ENCODE data around the gene SYNGR1.
"Not testable (repeated sequence)": the region's sequence is repeated elsewhere in the genome, so short reads cannot be mapped to it uniquely, and the experiment has no call there.

The SYNGR1 gene

GRCh38 chr22:39351689-39352214 lies 2.0 kb downstream of the SYNGR1 start:
- DNase-seq (ENCODE audit: low read depth in 2 of 2), result no peak

- no peak for DNase-seq (ENCODE audit: low read depth in 2 of 2)
These were observed 2.6 kb downstream of the SYNGR1 start for GRCh38 chr22:39352306-39352891.

GRCh38 chr22:39353346-39353745 lies 3.6 kb downstream of the SYNGR1 start:
- no peak for DNase-seq (ENCODE audit: low read depth in 2 of 2)

- DNase-seq (ENCODE audit: low read depth in 2 of 2), result no peak
These were observed 5.3 kb downstream of the SYNGR1 start for GRCh38 chr22:39355080-39355479.

- not testable (repeated sequence) for DNase-seq (ENCODE audit: low read depth in 2 of 2)
These were observed 6.0 kb downstream of the SYNGR1 start for GRCh38 chr22:39355805-39356204.

GRCh38 chr22:39356464-39356863 lies 6.7 kb downstream of the SYNGR1 start:
- no peak for DNase-seq (ENCODE audit: low read depth in 2 of 2)

- not testable (repeated sequence) for DNase-seq (ENCODE audit: low read depth in 2 of 2)
These were observed 7.6 kb downstream of the SYNGR1 start for GRCh38 chr22:39357110-39358108.

- DNase-seq (ENCODE audit: low read depth in 2 of 2), result not testable (repeated sequence)
These were observed 8.4 kb downstream of the SYNGR1 start for GRCh38 chr22:39358197-39358596.

- no peak for DNase-seq (ENCODE audit: low read depth in 2 of 2)
These were observed 9.9 kb downstream of the SYNGR1 start for GRCh38 chr22:39359659-39360195.

- DNase-seq (ENCODE audit: low read depth in 2 of 2), result no peak
These were observed 10.5 kb downstream of the SYNGR1 start for GRCh38 chr22:39360242-39360641.

- no peak for DNase-seq (ENCODE audit: low read depth in 2 of 2)
These were observed 11.1 kb downstream of the SYNGR1 start for GRCh38 chr22:39360674-39361413.

- no peak for DNase-seq (ENCODE audit: low read depth in 2 of 2)
These were observed 11.7 kb downstream of the SYNGR1 start for GRCh38 chr22:39361496-39361895.

- no peak for DNase-seq (ENCODE audit: low read depth in 2 of 2)
These were observed 12.5 kb downstream of the SYNGR1 start for GRCh38 chr22:39362271-39362670.

- no peak for DNase-seq (ENCODE audit: low read depth in 2 of 2)
These were observed 13.1 kb downstream of the SYNGR1 start for GRCh38 chr22:39362932-39363331.

GRCh38 chr22:39363751-39364515 lies 14.1 kb downstream of the SYNGR1 start:
- DNase-seq (ENCODE audit: low read depth in 2 of 2), result no peak

GRCh38 chr22:39364714-39365491 lies 15.1 kb downstream of the SYNGR1 start:
- no peak for DNase-seq (ENCODE audit: low read depth in 2 of 2)

GRCh38 chr22:39365492-39365780 lies 15.6 kb downstream of the SYNGR1 start:
- no peak for DNase-seq (ENCODE audit: low read depth in 2 of 2)

GRCh38 chr22:39367035-39367434 lies 17.2 kb downstream of the SYNGR1 start:
- no peak for DNase-seq (ENCODE audit: low read depth in 2 of 2)

GRCh38 chr22:39368461-39368911 lies 18.7 kb downstream of the SYNGR1 start:
- DNase-seq (ENCODE audit: low read depth in 2 of 2), result no peak

- no peak for DNase-seq (ENCODE audit: low read depth in 2 of 2)
These were observed 19.4 kb downstream of the SYNGR1 start for GRCh38 chr22:39369186-39369585.

All from stimulated activated CD4-positive, alpha-beta T cell treated with anti-CD3 and anti-CD28 coated beads, Interleukin-4, amount 100 ng/mL, for 48 hours (primary cell).